Cardiac fibroblast (primary cell): Measurements from ENCODE around the gene OR1L1.

Experiments used
- DNase-seq, 2 donors: peaks; one replicate each; pipeline versions ENCODE4 v3.0.0 to v3.0.0-alpha.2; 2010; ENCODE audit warnings: low read depth in 2 of 2
- H3K4me3 ChIP-seq, 2 donors: replicated peaks in 1 of 2; 1 replicate in 1 of 2; 2 replicates in 1 of 2; pipeline ENCODE4 v1.5.1; 2011; ENCODE audit warnings: low read depth in 2 of 2, low read length in 2 of 2, mild to moderate bottlenecking in 2 of 2, moderate library complexity in 1 of 2
- CTCF ChIP-seq: IDR thresholded peaks from one replicate; pipeline ENCODE4 v1.5.1; 2011; ENCODE audit warnings: low read depth, mild to moderate bottlenecking, low read length, inconsistent platforms

The OR1L1 gene

DNA sequence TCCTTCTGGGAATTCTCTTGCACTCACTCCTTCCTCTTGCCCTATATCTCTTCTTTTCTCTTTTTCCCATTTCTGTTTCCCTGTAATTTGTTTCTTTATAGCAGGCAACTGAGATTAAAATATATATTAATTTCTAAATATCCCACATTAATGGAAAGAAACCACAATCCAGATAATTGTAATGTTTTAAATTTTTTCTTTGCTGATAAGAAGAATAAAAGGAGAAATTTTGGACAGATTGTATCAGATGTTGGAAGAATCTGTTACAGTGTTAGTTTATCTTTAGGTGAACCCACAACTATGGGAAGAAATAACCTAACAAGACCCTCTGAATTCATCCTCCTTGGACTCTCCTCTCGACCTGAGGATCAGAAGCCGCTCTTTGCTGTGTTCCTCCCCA, at the start of gene OR1L1:
TSS of gene OR1L1 (plus strand) at position 301 of the 400 bp plus-strand sequence. CDS start at position 301, 0 bp downstream.
- no peak for DNase-seq
- no peak for TF ChIP-seq CTCF

DNA sequence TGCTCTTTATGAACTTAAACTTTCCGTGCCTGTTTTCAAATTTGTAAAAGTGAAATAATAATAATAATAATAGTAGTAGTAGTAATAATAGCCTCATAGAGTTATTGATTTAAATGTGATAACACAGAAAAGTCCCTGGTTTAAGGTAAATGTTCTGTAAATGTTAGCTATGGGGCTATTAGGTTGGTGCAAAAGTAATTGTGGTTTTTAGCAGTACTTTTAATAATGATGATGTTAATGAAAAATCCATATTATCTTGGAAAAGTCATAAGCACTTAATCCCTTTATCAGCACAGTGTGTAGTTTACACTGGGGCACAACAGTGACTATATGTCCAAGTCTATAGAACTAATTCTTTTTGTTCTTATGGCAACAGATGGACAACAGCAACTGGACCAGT, 47.2 kb upstream of the OR1L1 start, which contains the start of gene OR1Q1:
TSS of gene OR1Q1 (plus strand) at position 377 of the 400 bp plus-strand sequence. CDS start at position 377, 0 bp downstream.
- no peak for TF ChIP-seq CTCF
- no peak within 1 kb of the TSS for H3K4me3 ChIP-seq
- no peak for DNase-seq

More for the DNA sequence above, at the start of gene OR1L1:
- no peak within 1 kb of the TSS for H3K4me3 ChIP-seq

DNA sequence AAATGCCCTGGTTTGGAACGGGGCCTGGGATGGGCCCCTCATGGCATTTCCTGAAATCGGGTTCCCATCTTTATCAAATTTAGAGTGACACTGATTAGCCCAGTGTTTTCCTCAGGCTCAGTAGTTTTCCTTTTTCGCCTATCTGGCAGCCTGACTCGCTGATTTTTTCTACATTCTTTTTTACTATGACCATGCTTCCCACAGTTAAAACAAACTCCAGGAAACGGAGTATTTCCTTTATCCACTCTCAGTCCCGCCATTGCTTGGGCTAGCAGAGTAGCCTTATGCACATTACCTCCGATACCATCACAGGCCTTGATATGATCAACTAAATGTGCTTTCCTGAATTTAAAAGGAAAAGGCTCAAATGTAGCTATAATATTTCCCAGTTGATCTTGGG, 41.5 kb upstream of the OR1L1 start:
- no peak overlapping the region for H3K4me3 ChIP-seq
- no peak for TF ChIP-seq CTCF
- DNase-seq: no peak

DNA sequence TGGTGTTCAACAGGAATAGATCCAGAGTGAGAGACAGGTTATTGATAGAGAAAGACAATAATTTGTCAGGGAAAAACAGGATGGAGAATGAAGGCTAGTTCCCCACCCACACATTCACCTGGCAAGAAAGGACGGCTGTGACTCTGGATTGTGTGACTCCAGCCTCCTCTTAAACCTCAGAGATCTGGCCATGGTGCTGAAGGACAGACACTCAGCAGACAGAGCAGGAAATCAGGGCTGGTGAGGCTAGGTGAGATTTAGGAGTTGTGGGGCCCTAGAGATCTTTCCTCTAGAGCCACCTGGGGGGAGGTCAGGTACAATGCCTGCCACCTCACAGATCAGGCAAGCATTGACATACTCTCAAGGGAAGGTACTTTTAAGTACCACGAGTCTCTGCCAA, 19.3 kb upstream of the OR1L1 start:
- no peak for TF ChIP-seq CTCF
- H3K4me3 ChIP-seq: no peak overlapping the region
- peak in 1 of 2 donors; percentile 15 for DNase-seq

DNA sequence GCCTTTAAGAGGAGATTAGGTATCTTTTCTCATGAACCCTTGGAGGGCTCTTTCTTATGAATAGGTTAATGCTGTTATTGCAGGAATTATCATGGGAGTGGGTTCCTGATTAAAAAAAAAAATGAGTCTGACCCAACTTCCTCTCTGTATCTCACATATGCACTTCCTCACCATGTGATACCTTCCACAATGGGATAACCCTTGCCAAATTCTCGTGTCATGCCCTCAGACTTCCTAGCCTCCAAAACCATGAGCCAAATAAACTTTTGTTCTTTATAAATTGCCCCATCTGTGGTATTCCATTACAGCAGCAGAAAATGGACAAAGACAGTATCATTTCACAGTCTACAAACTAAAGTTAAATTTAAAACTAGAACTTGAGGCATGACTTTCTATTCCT, 5.1 kb upstream of the OR1L1 start:
- DNase-seq: peak in 1 of 2 donors; percentile 8
- no peak for TF ChIP-seq CTCF
- H3K4me3 ChIP-seq: no peak overlapping the region

DNA sequence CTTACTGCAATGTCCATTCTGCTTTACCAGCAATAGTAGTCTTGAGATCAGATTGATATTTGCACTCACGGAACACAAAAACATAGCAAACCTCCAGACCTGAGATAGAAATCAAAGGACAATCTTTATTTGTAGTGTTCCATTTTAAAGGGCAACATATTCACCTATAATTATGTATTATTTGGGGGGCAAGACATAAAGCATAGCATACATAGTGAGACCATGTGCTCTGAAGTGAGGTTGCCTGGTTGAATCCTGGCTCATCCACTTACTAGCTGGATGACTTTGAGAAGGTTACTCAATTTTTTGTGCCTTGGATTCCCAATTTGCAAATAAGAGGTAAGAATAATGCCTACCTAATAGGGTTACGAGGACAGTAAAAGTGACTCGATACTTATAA, 4.0 kb upstream of the OR1L1 start, which contains the start of gene OR1B1:
TSS of gene OR1B1 (minus strand) at position 101 of the 400 bp plus-strand sequence.
- TF ChIP-seq CTCF: no peak
- H3K4me3 ChIP-seq: no peak within 1 kb of the TSS
- no peak for DNase-seq

- TF ChIP-seq CTCF: no peak
- no peak overlapping the region for H3K4me3 ChIP-seq
- no peak for DNase-seq
Measured at GRCh38 chr9:122672481-122672880, 11.0 kb downstream of the OR1L1 start.
